Progenitor cell of endocrine pancreas (in vitro differentiated cells): ENCODE results near the gene BDKRB2. TPM values are rescaled to one million over a fixed set of nuclear protein-coding genes. Genes with fewer than 3 reads are reported as not detected.
A peak's percentile ranks its signal among the peaks of the same experiment; 100 is the strongest.

Experiments
- DNase-seq: peaks from one replicate; pipeline ENCODE4 v3.0.0; 2021; ENCODE audit warnings: low spot score; ENCODE audit not compliant: unreplicated experiment
- H3K27ac Mint-ChIP-seq: 2 replicates; pipeline ENCODE4 v1.8.0; 2021; ENCODE audit warnings: mild to moderate bottlenecking, moderate library complexity, mixed read lengths
- H3K27me3 Mint-ChIP-seq: 2 replicates; pipeline ENCODE4 v1.8.0; 2021; ENCODE audit warnings: mixed read lengths
- H3K36me3 Mint-ChIP-seq: 2 replicates; pipeline ENCODE4 v1.8.0; 2022; ENCODE audit warnings: mixed read lengths; ENCODE audit not compliant: insufficient read depth
- H3K4me1 Mint-ChIP-seq: 2 replicates; pipeline ENCODE4 v1.8.0; 2021; ENCODE audit warnings: low read depth, mixed read lengths
- H3K4me3 Mint-ChIP-seq: 2 replicates; pipeline ENCODE4 v1.8.0; 2021; ENCODE audit warnings: low read depth, mild to moderate bottlenecking, moderate library complexity, mixed read lengths
- H3K9me3 Mint-ChIP-seq: 2 replicates; pipeline ENCODE4 v1.8.0; 2021; ENCODE audit warnings: low read depth, mixed read lengths
- CTCF ChIP-seq: fragments of 200-600 bp; sonication (generic); IDR thresholded peaks from one replicate; pipeline ENCODE4 v1.5.0; 2021; ENCODE audit warnings: antibody characterized with exemption, mild to moderate bottlenecking; ENCODE audit not compliant: unreplicated experiment
- total RNA-seq: library from RNA; stranded (reverse); gene quantifications from 2 replicates; pipeline ENCODE4 v1.2.1, GENCODE V29; 2021

BDKRB2 gene
- total RNA-seq, 1 donor from 2014 or later, result 0.36 TPM

DNA sequence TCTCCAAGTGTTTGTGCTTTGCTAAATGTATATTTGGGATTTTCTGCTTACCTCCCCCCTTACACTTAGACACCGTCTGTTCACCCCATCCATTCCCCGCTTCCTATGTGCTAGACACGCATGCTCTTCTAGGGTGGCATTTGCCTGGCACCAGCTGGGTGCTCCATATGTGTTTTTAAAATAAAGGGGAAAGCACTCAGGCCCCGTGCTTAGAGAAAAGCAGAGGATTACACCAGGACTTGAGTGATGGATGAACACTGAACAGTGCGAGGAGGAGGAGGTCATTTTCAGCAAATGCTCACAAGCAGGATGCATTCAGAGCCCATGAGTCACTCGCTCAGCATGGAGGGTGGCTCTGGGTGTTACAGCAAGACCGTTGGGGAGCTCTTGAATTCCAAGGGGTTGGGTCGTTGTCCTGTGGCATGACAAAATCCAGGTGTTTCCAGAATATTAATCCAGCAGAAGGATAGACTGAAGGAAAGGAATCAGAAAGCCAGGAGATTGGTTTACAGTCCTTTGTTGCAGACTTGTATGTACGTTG, 48.4 kb downstream of the BDKRB2 start:
- H3K4me1 Mint-ChIP-seq, result no peaks in the 10 kb centered on the region
- H3K27ac Mint-ChIP-seq, result peak overlapping the region; percentile 47
- no peaks in the 10 kb centered on the region for H3K36me3 Mint-ChIP-seq
- no peak for TF ChIP-seq CTCF
- peaks cover 31% of the 10 kb centered on the region for H3K27me3 Mint-ChIP-seq
- H3K4me3 Mint-ChIP-seq, result no peak overlapping the region
- no peaks in the 10 kb centered on the region for H3K9me3 Mint-ChIP-seq
- no peak for DNase-seq

DNA sequence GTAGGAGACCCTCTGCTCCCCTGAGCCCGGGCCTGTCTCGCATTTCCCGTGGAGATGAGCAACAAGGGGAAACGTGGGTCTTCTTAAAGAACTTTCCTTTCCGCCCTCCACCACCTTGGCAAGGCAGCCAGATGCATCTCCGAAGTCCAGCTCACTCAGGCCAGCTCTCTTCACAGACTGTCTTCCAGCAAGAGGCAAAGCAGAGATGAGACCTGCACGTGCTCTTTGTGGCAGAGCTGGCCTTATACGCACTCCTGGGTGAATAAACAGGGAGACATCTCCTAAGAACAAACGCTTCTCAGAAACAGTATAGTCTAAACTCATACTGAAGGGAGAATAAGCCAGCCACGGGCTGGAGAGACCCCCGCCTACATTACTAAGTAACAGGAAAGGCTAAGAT, 50.0 kb downstream of the BDKRB2 start:
- TF ChIP-seq CTCF, result no peak
- no peak for DNase-seq
- Mint-ChIP-seq H3K9me3 (no peaks in the 10 kb centered on the region), H3K4me1 (no peaks in the 10 kb centered on the region), H3K27ac (no peak overlapping the region), H3K27me3 (peaks cover 28% of the 10 kb centered on the region), H3K36me3 (no peaks in the 10 kb centered on the region), H3K4me3 (no peak overlapping the region)

- Mint-ChIP-seq H3K9me3 (peaks cover 2% of the 10 kb centered on the region), H3K27ac (no peak within 1 kb of the TSS), H3K4me1 (no peaks in the 10 kb centered on the region), H3K27me3 (peaks cover 28% of the 10 kb centered on the region), H3K36me3 (no peaks in the 10 kb centered on the region), H3K4me3 (no peak within 1 kb of the TSS)
- TF ChIP-seq CTCF, result no peak
- no peak for DNase-seq
These were observed 51.1 kb downstream of the BDKRB2 start, which contains the start of gene BDKRB1 for GRCh38 chr14:96255501-96256366. BDKRB1 (plus strand) TSS chr14:96256210; CDS start chr14:96263683, 7,473 bp downstream.

GRCh38 chr14:96256407-96256806, 51.8 kb downstream of the BDKRB2 start:
- no peak for TF ChIP-seq CTCF
- no peak for DNase-seq
- no peaks in the 10 kb centered on the region for H3K36me3 Mint-ChIP-seq
- H3K4me1 Mint-ChIP-seq, result peaks cover 3% of the 10 kb centered on the region
- H3K9me3 Mint-ChIP-seq, result peaks cover 6% of the 10 kb centered on the region
- no peak overlapping the region for H3K27ac Mint-ChIP-seq
- no peak overlapping the region for H3K4me3 Mint-ChIP-seq
- H3K27me3 Mint-ChIP-seq, result peaks cover 28% of the 10 kb centered on the region

DNA sequence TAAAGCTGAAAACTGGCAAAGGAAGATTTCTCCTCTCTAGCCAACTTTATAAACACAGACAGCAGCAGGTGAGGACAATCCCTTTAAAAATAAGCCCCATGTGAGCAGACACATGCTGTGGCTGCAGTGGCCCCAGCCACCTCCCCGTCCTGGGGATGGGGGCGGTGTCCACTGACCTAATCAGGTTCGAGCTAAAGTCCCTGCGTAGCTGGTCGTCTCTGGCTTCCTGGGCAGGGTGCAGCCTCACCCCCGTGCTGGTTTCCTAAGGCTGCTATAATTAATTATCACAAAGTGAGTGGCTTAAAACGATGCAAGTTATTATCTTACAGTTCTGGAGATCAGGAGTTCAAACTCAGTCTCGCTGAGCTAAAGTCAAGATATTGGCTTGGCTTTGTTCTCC, 52.4 kb downstream of the BDKRB2 start:
- peaks cover 28% of the 10 kb centered on the region for H3K27me3 Mint-ChIP-seq
- no peak for TF ChIP-seq CTCF

More for the DNA sequence above, 52.4 kb downstream of the BDKRB2 start:
- H3K4me1 Mint-ChIP-seq, result peaks cover 3% of the 10 kb centered on the region
- H3K9me3 Mint-ChIP-seq, result peaks cover 6% of the 10 kb centered on the region
- H3K27ac Mint-ChIP-seq, result no peak overlapping the region
- no peaks in the 10 kb centered on the region for H3K36me3 Mint-ChIP-seq
- no peak for DNase-seq
- H3K4me3 Mint-ChIP-seq, result no peak overlapping the region
